GM12878 (cell line): ENCODE results near the gene EEPD1. TPM values are rescaled to one million over a fixed set of nuclear protein-coding genes. Genes with fewer than 3 reads are reported as not detected.

Source experiments
- ATAC-seq: fragments of 200-7000 bp; cut with Tn5 transposase; 3 replicates; pipeline ENCODE4 v1.9.1; 2020; ENCODE audit warnings: mild to moderate bottlenecking, moderate library complexity
- BruUV-seq: library from RNA; stranded (reverse); fragments of 400-500 nt; replicated peaks from 2 replicates; lab custom pipeline; 2021; lab: Mats Ljungman, UMichigan
- CTCF ChIA-PET: fragments of 300-600 bp; sonication (Branson Sonifier 250); formaldehyde crosslinking; extraction: SDS; loops from one replicate; lab custom pipeline; 2021; ENCODE audit warnings: inconsistent platforms; lab: Yijun Ruan, JAX
- POLR2A ChIA-PET: fragments of 350-600 bp; formaldehyde crosslinking; extraction: SDS; loops from one replicate; lab custom pipeline; 2021; ENCODE audit warnings: inconsistent platforms; lab: Charles Lee
- RAD21 ChIA-PET: fragments of 300-600 bp; sonication (Branson Sonifier 250); formaldehyde crosslinking; loops from one replicate; lab custom pipeline; 2023; ENCODE audit warnings: antibody characterized with exemption; ENCODE audit not compliant: unreplicated experiment; lab: Charles Lee
- SMC1A ChIA-PET: fragments of 300-600 bp; sonication (Branson Sonifier 250); formaldehyde crosslinking; loops from one replicate; lab custom pipeline; 2023; ENCODE audit not compliant: unreplicated experiment, uncharacterized antibody; lab: Charles Lee
- DNase-seq: peaks from one replicate; pipeline ENCODE4 v3.0.0-alpha.2; 2011; ENCODE audit warnings: low read depth, low spot score
- FAIRE-seq: peaks from 3 replicates; lab custom pipeline; 2011; peaks lifted over from hg19 to GRCh38; lab: Jason Lieb, UNC
- H2AFZ ChIP-seq: 2 replicates; pipeline ENCODE4 v1.6.0; 2011; ENCODE audit warnings: low read depth, low read length, control low read depth; ENCODE audit not compliant: control insufficient read depth
- H3K27ac ChIP-seq: 2 replicates; pipeline ENCODE4 v1.5.1; 2011; ENCODE audit warnings: control low read depth; ENCODE audit not compliant: control insufficient read depth, insufficient read depth
- H3K27me3 ChIP-seq, 2 experiments: replicated peaks in 1 of 2; 2 replicates each; pipeline versions ENCODE4 v1.6.0 to v1.6.1; 2011; ENCODE audit warnings: low read length in 1 of 2; ENCODE audit not compliant: control insufficient read depth in 2 of 2, insufficient read depth in 2 of 2
- H3K36me3 ChIP-seq, 2 experiments: 2 replicates each; pipeline ENCODE4 v1.5.1; 2011; ENCODE audit warnings: low read length in 1 of 2; ENCODE audit not compliant: control insufficient read depth in 2 of 2, insufficient read depth in 2 of 2
- H3K4me1 ChIP-seq: 2 replicates; pipeline ENCODE4 v1.6.1; 2011; ENCODE audit warnings: mild to moderate bottlenecking, low read length, moderate library complexity, mixed read lengths; ENCODE audit not compliant: control insufficient read depth, insufficient read depth
- H3K4me2 ChIP-seq: 2 replicates; pipeline ENCODE4 v1.6.0; 2011; ENCODE audit warnings: control low read depth; ENCODE audit not compliant: control insufficient read depth, insufficient read depth
- H3K4me3 ChIP-seq: fragments of 200-600 bp; sonication (generic); 2 replicates; pipeline ENCODE4 v1.5.1; 2016
- H3K79me2 ChIP-seq: 2 replicates; pipeline ENCODE4 v1.6.0; 2011; ENCODE audit warnings: low read length; ENCODE audit not compliant: control insufficient read depth, insufficient read depth
- H3K9ac ChIP-seq: 2 replicates; pipeline ENCODE4 v1.8.0; 2011; ENCODE audit warnings: low read length, control low read depth, mixed read lengths; ENCODE audit not compliant: control insufficient read depth, insufficient read depth
- H3K9me3 ChIP-seq: replicated peaks from 3 replicates; pipeline ENCODE4 v1.5.1; 2011; ENCODE audit warnings: mild to moderate bottlenecking, low read length; ENCODE audit not compliant: control insufficient read depth, insufficient read depth
- H4K20me1 ChIP-seq: 2 replicates; pipeline ENCODE4 v1.6.0; 2011; ENCODE audit not compliant: control insufficient read depth, insufficient read depth
- BCL3 ChIP-seq: IDR thresholded peaks from 2 replicates; pipeline ENCODE4 v1.6.1; 2011; ENCODE audit warnings: borderline replicate concordance, low read depth, mild to moderate bottlenecking, moderate library complexity, low read length; ENCODE audit not compliant: insufficient read depth, poor library complexity, severe bottlenecking
- CBX3 ChIP-seq: fragments of 200-600 bp; sonication (generic); IDR thresholded peaks from 2 replicates; pipeline ENCODE4 v1.6.1; 2016; ENCODE audit warnings: low read depth, borderline replicate concordance
- CREM ChIP-seq: IDR thresholded peaks from 2 replicates; pipeline ENCODE4 v1.6.1; 2014; ENCODE audit warnings: antibody characterized with exemption, low read depth
- HCFC1 ChIP-seq: fragments of 150-350 bp; IDR thresholded peaks from 2 replicates; pipeline ENCODE4 v1.6.1; 2014; ENCODE audit warnings: low read length
- POU2F2 ChIP-seq: IDR thresholded peaks from 3 replicates; pipeline ENCODE4 v1.6.1; 2011; ENCODE audit warnings: low read depth, mild to moderate bottlenecking, low read length, borderline replicate concordance
- RB1 ChIP-seq: fragments of 450-650 bp; formaldehyde crosslinking; IDR thresholded peaks from 2 replicates; pipeline ENCODE4 v1.6.1; 2017; ENCODE audit warnings: mild to moderate bottlenecking, borderline replicate concordance
- RUNX3 ChIP-seq: IDR thresholded peaks from 2 replicates; pipeline ENCODE4 v1.6.1; 2012; ENCODE audit warnings: low read length, inconsistent platforms
- STAT1 ChIP-seq: fragments of 450-650 bp; conservative IDR thresholded peaks from 2 replicates; pipeline ENCODE4 v1.6.1; 2014; ENCODE audit warnings: antibody characterized with exemption, mild to moderate bottlenecking
- TAF1 ChIP-seq: IDR thresholded peaks from 2 replicates; pipeline ENCODE4 v1.6.1; 2011; ENCODE audit warnings: mild to moderate bottlenecking, low read depth, low read length, borderline replicate concordance
- USF2 ChIP-seq: IDR thresholded peaks from 2 replicates; pipeline ENCODE4 v1.6.1; 2011; ENCODE audit warnings: low read depth, low read length, improper control_type of control experiment, borderline replicate concordance
- WGBS: methylation state at CpG from one replicate; pipeline ENCODE4 v1.1.6; 2016; ENCODE audit warnings: low lambda C conversion rate; ENCODE audit not compliant: insufficient replicate concordance, insufficient coverage; ENCODE audit errors: missing lambda C conversion rate; 5-methylcytosine and 5-hydroxymethylcytosine counted together
- in situ Hi-C: fragments of 300-500 bp; cut with MboI; formaldehyde crosslinking; loops from 9 replicates; pipeline ENCODE4 v1.14.3; 2018; ENCODE audit warnings: mixed read lengths
- intact Hi-C: fragments of 100-400 bp; cut with micrococcal nuclease; formaldehyde crosslinking; loops from one replicate; pipeline ENCODE4 v1.14.2; 2022; ENCODE audit not compliant: unreplicated experiment
- polyA plus RNA-seq, 11 experiments: library from polyadenylated mRNA; depleted of rRNA in 4 of 11; unstranded in 6 of 11; stranded (reverse) in 5 of 11; fragments of >200 nt; fragmentation: Nextera tagmentation in 4 of 11; fragmentation: Illumina TruSeq in 1 of 11; extraction: Ambion mirVana in 4 of 11; extraction: Trizol in 1 of 11; gene quantifications; 1 replicate in 1 of 11; 2 replicates in 10 of 11; pipeline versions ENCODE4 v1.2.1 to v1.2.3, GENCODE V29; 2011 to 2016; ENCODE audit warnings: inconsistent platforms in 2 of 11, missing spikeins in 2 of 11, low read depth in 1 of 11
- total RNA-seq, 4 experiments: library from RNA; depleted of rRNA in 3 of 4; stranded (reverse); fragments of >200 nt in 3 of 4; fragmentation: Illumina TruSeq in 1 of 4; extraction: Trizol in 1 of 4; gene quantifications; 2 replicates each; pipeline versions ENCODE4 v1.2.1 to v1.2.3, GENCODE V29; 2013 to 2021

EEPD1 gene
- total and polyA plus RNA-seq, 10 of the 15 experiments (the other 5 are each of a cell fraction or from before 2014, with no cell fraction given), result 0.24 to 2.8 (median 0.86) TPM; not detected in 1

- peaks cover 0 to 3% of the 10 kb centered on the region in 2 experiments; a peak in 3 of 4 replicates for H3K27me3 ChIP-seq
- H3K4me3 ChIP-seq, result no peak overlapping the region
- ChIA-PET CTCF (interaction anchor here (1.2 kb wide), 1 partner anchor 9 kb away, joined by 5 read pairs; no protein-coding TSS in a partner anchor), RAD21 (interaction anchor here (1.2 kb wide), 1 partner anchor 72 kb away, joined by 3 read pairs; no protein-coding TSS in a partner anchor), SMC1A (interaction anchor here (1.2 to 1.4 kb wide), 3 partner anchors 74 to 172 kb away, joined by 3 read pairs; no protein-coding TSS in a partner anchor), POLR2A (no interaction called here)
- intact Hi-C loops (no loop called here), in situ Hi-C loops (no loop called here)
- H3K79me2 ChIP-seq, result no peaks in the 10 kb centered on the region
- WGBS, result 36% methylated on average over 1 of the region's 1 CpG
- H2AFZ ChIP-seq, result no peak overlapping the region
- TF ChIP-seq STAT1, result no peak
- no peak for TF ChIP-seq RB1
- TF ChIP-seq CREM, result no peak
- TF ChIP-seq RUNX3, result no peak
- TF ChIP-seq POU2F2, result no peak
- TF ChIP-seq USF2, result no peak
- TF ChIP-seq CBX3, result no peak
- TF ChIP-seq TAF1, result no peak
- no peak for TF ChIP-seq HCFC1
- no peak for TF ChIP-seq BCL3
- no peak for DNase-seq
- H3K36me3 ChIP-seq, result no peaks in the 10 kb centered on the region
- peaks cover 11% of the 10 kb centered on the region for H3K4me1 ChIP-seq
- BruUV-seq, result no TSS peak
- H3K27ac ChIP-seq, result no peak overlapping the region
- H4K20me1 ChIP-seq, result no peaks in the 10 kb centered on the region
- H3K4me2 ChIP-seq, result no peak overlapping the region
- no peak overlapping the region for H3K9ac ChIP-seq
- FAIRE-seq, result no peak
- no peaks in the 10 kb centered on the region; the same call in 2 of the 3 replicates for H3K9me3 ChIP-seq
- ATAC-seq, result no peak
Observed at GRCh38 chr7:36118344-36118743, 34.7 kb upstream of the EEPD1 start.
